AG09309 (cell line): ENCODE data around the gene DGCR2.

Source experiments
- DNase-seq: peaks from one replicate; pipeline ENCODE4 v3.0.0-alpha.2; 2010; ENCODE audit warnings: low read depth
- H3K4me3 ChIP-seq: 2 replicates; pipeline ENCODE4 v1.5.1; 2011; ENCODE audit warnings: mild to moderate bottlenecking, low read depth, low read length, moderate library complexity; ENCODE audit not compliant: control insufficient read depth
- TF ChIP-seq, protein P1 (sequence below): IDR thresholded peaks from 2 replicates; pipeline ENCODE4 v1.5.1; 2011; ENCODE audit warnings: mild to moderate bottlenecking, low read depth, low read length, inconsistent platforms; ENCODE audit not compliant: insufficient read depth, control insufficient read depth; ENCODE audit errors: missing control alignments

DGCR2 gene

GRCh38 chr22:19131685-19132015 is 9.4 kb upstream of the DGCR2 start:
- DNase-seq, result no peak
- TF ChIP-seq, protein P1, sequence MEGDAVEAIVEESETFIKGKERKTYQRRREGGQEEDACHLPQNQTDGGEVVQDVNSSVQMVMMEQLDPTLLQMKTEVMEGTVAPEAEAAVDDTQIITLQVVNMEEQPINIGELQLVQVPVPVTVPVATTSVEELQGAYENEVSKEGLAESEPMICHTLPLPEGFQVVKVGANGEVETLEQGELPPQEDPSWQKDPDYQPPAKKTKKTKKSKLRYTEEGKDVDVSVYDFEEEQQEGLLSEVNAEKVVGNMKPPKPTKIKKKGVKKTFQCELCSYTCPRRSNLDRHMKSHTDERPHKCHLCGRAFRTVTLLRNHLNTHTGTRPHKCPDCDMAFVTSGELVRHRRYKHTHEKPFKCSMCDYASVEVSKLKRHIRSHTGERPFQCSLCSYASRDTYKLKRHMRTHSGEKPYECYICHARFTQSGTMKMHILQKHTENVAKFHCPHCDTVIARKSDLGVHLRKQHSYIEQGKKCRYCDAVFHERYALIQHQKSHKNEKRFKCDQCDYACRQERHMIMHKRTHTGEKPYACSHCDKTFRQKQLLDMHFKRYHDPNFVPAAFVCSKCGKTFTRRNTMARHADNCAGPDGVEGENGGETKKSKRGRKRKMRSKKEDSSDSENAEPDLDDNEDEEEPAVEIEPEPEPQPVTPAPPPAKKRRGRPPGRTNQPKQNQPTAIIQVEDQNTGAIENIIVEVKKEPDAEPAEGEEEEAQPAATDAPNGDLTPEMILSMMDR, result no peak
- H3K4me3 ChIP-seq, result no peak overlapping the region

- H3K4me3 ChIP-seq, result no peak within 1 kb of the TSS
- DNase-seq, result no peak
- TF ChIP-seq, protein P1, result no peak
Observed at GRCh38 chr22:19130959-19131684, 8.9 kb upstream of the DGCR2 start, which contains the start of gene TSSK2. Gene TSSK2, plus strand, starts transcription at chr22:19131308. Its CDS starts 92 bp downstream, at chr22:19131400.

- DNase-seq, result no peak
- H3K4me3 ChIP-seq, result no peak overlapping the region
- TF ChIP-seq, protein P1, result no peak
Observed at GRCh38 chr22:19129871-19130270, 7.7 kb upstream of the DGCR2 start.

- no peak overlapping the region for H3K4me3 ChIP-seq
- TF ChIP-seq, protein P1, result no peak
- no peak for DNase-seq
Observed at GRCh38 chr22:19128946-19129727, 6.9 kb upstream of the DGCR2 start.

GRCh38 chr22:19128009-19128401 is 5.8 kb upstream of the DGCR2 start:
- H3K4me3 ChIP-seq, result no peak overlapping the region
- no peak for DNase-seq
- TF ChIP-seq, protein P1, result no peak

- no peak for DNase-seq
- H3K4me3 ChIP-seq, result no peak overlapping the region
- TF ChIP-seq, protein P1, result no peak
Observed at GRCh38 chr22:19127329-19128008, 5.3 kb upstream of the DGCR2 start.
